HUES48 (cell line): ENCODE results near the gene ZNF710.
A peak's percentile ranks its signal among the peaks of the same experiment; 100 is the strongest.
"Not testable (repeated sequence)": the region's sequence is repeated elsewhere in the genome, so short reads cannot be mapped to it uniquely, and the experiment has no call there.

Source experiments
- H3K27ac ChIP-seq: one replicate; pipeline ENCODE4 v1.7.0; 2013; ENCODE audit warnings: low read depth, low read length, inconsistent platforms
- H3K27me3 ChIP-seq: 2 replicates; pipeline ENCODE4 v1.6.1; 2013; ENCODE audit warnings: mild to moderate bottlenecking, low read length; ENCODE audit not compliant: control insufficient read depth, insufficient read depth
- H3K36me3 ChIP-seq: 2 replicates; pipeline ENCODE4 v1.6.1; 2013; ENCODE audit warnings: low read length; ENCODE audit not compliant: control insufficient read depth, insufficient read depth
- H3K4me1 ChIP-seq: 2 replicates; pipeline ENCODE4 v1.6.1; 2013; ENCODE audit warnings: mild to moderate bottlenecking, low read length; ENCODE audit not compliant: control insufficient read depth, insufficient read depth
- H3K4me3 ChIP-seq: 2 replicates; pipeline ENCODE4 v1.5.1; 2013; ENCODE audit warnings: mild to moderate bottlenecking, low read depth, low read length
- H3K9ac ChIP-seq: 2 replicates; pipeline ENCODE4 v1.6.1; 2013; ENCODE audit warnings: mild to moderate bottlenecking, low read depth, low read length, moderate library complexity
- H3K9me3 ChIP-seq: 2 replicates; pipeline ENCODE4 v1.6.1; 2013; ENCODE audit warnings: low read length; ENCODE audit not compliant: control insufficient read depth, insufficient read depth

The ZNF710 gene

DNA sequence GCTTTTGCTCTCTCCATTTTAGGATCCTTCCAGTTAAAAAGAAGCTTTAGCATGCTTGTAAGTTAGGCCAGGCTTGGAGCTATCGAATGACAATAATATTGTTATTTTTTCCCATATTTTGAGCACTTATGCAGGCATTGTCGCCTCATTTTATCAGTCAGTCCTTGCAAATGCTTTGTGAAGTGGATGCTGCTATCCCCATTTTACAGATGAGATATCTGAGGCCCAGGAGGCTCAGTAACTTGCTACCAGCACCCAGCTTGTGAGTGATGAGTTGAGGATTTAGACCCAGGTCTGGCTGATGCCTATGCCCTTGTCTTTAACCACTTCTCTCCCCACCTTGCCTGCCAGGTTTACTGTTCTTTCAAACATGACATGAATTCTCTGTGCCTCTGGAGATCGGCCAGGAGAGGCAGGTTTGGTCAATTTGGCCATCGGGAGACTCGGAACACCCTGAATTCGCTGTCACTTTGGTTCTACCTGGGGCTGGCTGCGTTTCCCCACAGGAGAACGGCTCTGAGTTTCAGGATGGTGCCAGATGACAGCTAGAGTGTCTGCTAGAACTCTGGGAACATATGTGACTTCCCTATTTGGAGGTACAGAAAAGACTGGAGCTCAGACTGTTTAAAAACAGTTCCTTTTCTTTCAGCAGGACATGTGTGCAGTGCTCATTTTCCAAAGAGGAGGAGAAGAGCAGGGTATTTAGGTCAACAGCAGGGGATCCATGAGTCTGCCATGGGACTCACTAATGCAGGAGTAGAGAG, 25.5 kb upstream of the ZNF710 start:
- no peak overlapping the region for H3K9ac ChIP-seq

DNA sequence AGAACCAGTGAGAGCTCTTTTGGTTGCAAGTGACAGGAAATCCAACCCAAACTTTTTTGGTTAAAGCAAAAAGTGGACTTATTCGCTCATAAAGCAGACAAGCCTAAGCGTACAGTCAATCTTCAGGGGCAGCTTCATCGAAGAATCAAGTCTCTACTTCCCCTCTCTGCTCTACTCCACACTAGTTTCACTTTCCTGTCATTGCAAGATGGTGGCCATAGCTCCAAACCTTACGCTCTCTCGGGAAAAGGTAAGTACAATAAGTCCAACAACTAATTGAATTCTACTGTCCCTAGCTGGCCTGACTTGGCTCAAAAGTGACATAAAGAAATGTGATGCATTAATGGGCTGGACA, 24.9 kb upstream of the ZNF710 start:
- no peak overlapping the region for H3K9ac ChIP-seq
- H3K9me3 ChIP-seq: peaks cover 6% of the 10 kb centered on the region; the same call in 1 of the 2 replicates
- no peak overlapping the region for H3K4me3 ChIP-seq
- peaks cover 17% of the 10 kb centered on the region for H3K27me3 ChIP-seq
- no peaks in the 10 kb centered on the region for H3K4me1 ChIP-seq
- H3K27ac ChIP-seq: no peak overlapping the region
- no peaks in the 10 kb centered on the region for H3K36me3 ChIP-seq

More for the DNA sequence above, 25.5 kb upstream of the ZNF710 start:
- H3K36me3 ChIP-seq: no peaks in the 10 kb centered on the region
- H3K4me3 ChIP-seq: no peak overlapping the region
- peaks cover 6% of the 10 kb centered on the region; the same call in 1 of the 2 replicates for H3K9me3 ChIP-seq
- H3K27ac ChIP-seq: no peak overlapping the region
- no peaks in the 10 kb centered on the region for H3K4me1 ChIP-seq
- H3K27me3 ChIP-seq: peaks cover 11% of the 10 kb centered on the region

DNA sequence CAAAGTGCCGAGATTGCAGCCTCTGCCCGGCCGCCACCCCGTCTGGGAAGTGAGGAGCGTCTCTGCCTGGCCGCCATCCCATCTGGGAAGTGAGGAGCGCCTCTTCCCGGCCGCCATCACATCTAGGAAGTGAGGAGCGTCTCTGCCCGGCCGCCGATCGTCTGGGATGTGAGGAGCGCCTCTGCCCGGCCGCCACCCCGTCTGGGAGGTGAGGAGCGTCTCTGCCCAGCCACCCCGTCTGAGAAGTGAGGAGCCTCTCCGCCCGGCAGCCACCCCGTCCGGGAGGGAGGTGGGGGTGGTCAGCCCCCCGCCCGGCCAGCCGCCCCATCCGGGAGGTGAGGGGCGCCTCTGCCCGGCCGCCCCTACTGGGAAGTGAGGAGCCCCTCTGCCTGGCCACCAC, 23.3 kb upstream of the ZNF710 start:
- not testable (repeated sequence) for H3K36me3 ChIP-seq, H3K9ac ChIP-seq, H3K4me3 ChIP-seq, H3K27ac ChIP-seq, H3K9me3 ChIP-seq
- Histone ChIP-seq H3K27me3 (peaks cover 28% of the 10 kb centered on the region), H3K4me1 (peaks cover 12% of the 10 kb centered on the region)

DNA sequence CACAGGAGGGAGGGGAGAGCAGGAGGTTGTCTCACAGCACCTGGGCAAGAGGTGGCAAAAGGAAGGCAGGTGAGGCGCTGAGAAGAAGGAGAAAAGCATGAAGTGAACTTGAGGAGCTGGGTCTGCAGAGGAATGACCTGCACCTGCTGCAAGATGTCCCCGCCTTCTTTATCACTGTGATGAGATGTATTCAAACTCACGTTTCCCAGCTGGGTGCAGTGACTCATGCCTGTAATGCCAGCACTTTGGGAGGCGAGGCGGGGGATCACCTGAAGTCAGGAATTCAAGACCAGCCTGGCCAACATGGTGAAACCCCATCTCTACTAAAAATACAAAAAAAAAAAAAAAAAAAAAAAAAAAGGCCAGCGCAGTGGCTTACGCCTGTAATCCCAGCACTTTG, 22.2 kb upstream of the ZNF710 start:
- Histone ChIP-seq H3K27ac (no peak overlapping the region), H3K27me3 (peaks cover 39% of the 10 kb centered on the region), H3K4me3 (no peak overlapping the region), H3K9me3 (peaks cover 6% of the 10 kb centered on the region; the same call in 1 of the 2 replicates), H3K4me1 (peaks cover 13% of the 10 kb centered on the region), H3K9ac (no peak overlapping the region), H3K36me3 (no peaks in the 10 kb centered on the region)

DNA sequence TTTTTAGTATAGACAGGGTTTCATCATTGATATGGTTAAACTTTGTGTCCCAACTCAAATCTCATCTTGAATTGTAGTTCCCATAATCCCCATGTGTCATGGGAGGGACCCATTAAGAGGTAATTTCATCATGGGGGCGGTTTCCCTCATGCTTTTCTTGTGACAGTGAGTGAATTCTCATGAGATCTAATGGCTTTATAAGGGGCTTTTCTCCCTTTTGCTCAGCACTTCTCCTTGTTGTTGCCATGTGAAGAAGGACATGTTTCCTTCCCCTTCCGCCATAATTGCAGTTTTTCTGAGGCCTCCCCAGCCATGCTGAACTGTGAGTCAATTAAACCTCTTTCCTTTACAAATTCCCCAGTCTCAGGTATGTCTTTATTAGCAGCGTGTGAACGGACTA, 20.2 kb upstream of the ZNF710 start:
- Histone ChIP-seq H3K9me3 (peaks cover 6% of the 10 kb centered on the region; the same call in 1 of the 2 replicates), H3K27me3 (peaks cover 45% of the 10 kb centered on the region), H3K4me1 (peaks cover 13% of the 10 kb centered on the region), H3K9ac (no peak overlapping the region), H3K27ac (no peak overlapping the region), H3K36me3 (no peaks in the 10 kb centered on the region), H3K4me3 (no peak overlapping the region)

DNA sequence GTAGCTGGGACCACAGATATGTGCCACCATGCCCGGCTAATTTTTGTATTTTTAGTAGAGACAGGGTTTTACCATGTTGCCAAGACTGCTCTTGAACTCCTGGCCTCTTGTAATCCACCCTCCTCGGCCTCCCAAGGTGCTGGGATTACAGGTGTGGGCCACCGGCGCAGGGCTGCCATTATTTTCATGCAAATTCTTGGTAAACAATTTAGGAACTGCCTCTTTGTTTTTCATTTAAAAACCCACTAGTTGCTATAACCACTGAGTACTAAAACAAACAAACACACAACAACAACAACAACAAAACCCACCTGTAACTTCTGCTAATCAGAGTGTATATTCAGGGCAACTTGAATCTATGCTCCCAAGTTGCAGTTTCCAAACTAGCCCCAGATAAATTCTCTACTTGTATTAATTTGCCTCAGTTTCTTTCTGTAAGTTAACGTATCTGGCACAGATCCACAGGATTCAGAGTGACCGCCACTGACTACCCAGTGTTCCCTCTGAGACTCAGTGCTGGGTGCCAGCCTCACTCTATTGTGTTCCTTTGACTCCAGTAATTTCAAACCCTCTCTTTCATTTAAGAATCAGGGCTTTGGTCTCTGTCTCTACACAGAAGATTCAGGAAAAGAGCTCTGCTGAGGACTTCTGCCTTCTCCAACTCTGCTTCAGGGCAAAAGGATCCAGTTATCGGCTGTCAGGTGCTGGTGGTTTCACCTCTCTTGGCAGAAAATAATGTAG, 18.6 kb upstream of the ZNF710 start:
- H3K9me3 ChIP-seq: peaks cover 3% of the 10 kb centered on the region; the same call in 1 of the 2 replicates

DNA sequence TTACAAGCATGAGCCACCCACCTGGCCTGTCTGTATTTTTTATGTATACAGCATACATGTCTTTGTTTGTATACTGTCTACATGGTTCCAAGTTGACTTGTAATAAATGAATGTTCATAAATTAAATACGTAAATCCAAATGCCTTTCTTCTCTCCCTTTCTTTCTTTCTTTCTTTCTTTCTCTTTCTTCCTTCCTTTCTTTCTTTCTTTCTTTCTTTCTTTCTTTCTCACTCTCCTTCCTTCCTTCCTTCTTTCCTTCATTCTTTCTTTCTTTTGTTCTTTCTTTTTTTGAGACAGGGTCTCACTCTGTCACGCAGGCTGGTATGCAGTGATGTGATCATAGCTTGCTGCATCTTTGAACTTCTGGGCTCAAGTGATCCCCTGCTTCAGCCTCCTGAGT, 17.1 kb upstream of the ZNF710 start:
- Histone ChIP-seq H3K4me3 (no peak overlapping the region), H3K27me3 (peaks cover 45% of the 10 kb centered on the region)

More for the DNA sequence above, 18.6 kb upstream of the ZNF710 start:
- H3K4me1 ChIP-seq: peaks cover 13% of the 10 kb centered on the region
- H3K27ac ChIP-seq: peak overlapping the region; percentile 65
- H3K4me3 ChIP-seq: no peak overlapping the region; the same call in 1 of the 2 replicates
- no peak overlapping the region for H3K9ac ChIP-seq
- peaks cover 45% of the 10 kb centered on the region for H3K27me3 ChIP-seq
- H3K36me3 ChIP-seq: no peaks in the 10 kb centered on the region

DNA sequence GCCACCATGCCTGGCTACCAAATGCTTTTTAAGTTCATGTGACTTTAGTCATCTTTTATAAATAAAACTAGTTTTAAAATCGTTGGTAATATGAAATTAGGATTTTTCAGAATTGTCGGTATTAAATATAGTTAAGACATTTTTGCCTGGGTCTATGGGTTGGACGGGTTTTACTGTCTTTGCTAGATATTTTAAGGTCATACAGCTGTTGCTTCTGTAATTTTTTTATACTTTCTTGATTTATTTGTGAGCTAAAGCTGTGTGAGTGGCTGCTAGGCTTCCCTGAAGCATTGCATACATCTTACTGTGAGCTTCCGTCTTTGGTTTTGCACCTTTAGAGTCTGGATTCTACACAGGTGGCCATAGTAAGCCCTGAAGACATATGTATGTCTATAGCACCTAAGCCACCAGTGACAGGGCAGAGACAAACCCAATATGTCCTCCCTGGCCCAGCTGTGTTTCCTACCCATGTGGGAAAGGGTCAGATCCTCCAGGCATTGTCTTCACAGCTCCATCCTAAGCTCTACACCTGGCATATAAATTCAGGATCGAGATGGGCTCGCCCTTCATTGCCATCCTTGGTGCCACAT, 16.6 kb upstream of the ZNF710 start:
- no peak overlapping the region for H3K4me3 ChIP-seq

More for the DNA sequence above, 17.1 kb upstream of the ZNF710 start:
- no peak overlapping the region for H3K27ac ChIP-seq
- no peaks in the 10 kb centered on the region; the same call in 1 of the 2 replicates for H3K9me3 ChIP-seq
- H3K9ac ChIP-seq: no peak overlapping the region
- no peaks in the 10 kb centered on the region for H3K36me3 ChIP-seq
- peaks cover 13% of the 10 kb centered on the region for H3K4me1 ChIP-seq

DNA sequence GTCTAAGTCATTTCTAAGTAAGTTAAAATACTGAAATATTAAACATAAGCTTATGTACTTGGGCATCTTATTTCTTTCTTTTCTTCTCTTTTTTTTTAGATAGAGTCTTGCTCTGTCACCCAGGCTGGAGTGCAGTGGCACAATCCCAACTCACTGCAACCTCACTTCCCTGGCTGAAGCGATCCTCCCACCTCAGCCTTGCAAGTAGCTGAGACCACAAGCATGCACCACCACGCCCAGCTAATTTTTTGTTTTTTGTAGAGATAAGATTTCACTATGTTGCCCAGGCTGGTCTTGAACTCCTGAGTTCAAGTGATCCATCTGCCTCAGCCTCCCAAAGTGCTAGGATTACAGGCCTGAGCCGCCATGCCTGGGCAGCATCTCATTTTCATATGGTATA, 16.0 kb upstream of the ZNF710 start:
- H3K4me3 ChIP-seq: no peak overlapping the region
- no peak overlapping the region for H3K9ac ChIP-seq
- no peak overlapping the region for H3K27ac ChIP-seq
- no peaks in the 10 kb centered on the region for H3K36me3 ChIP-seq
- H3K9me3 ChIP-seq: no peaks in the 10 kb centered on the region; the same call in 1 of the 2 replicates
- H3K4me1 ChIP-seq: peaks cover 13% of the 10 kb centered on the region
- H3K27me3 ChIP-seq: peaks cover 42% of the 10 kb centered on the region

More for the DNA sequence above, 16.6 kb upstream of the ZNF710 start:
- Histone ChIP-seq H3K27me3 (peaks cover 45% of the 10 kb centered on the region), H3K4me1 (peaks cover 13% of the 10 kb centered on the region), H3K27ac (no peak overlapping the region), H3K36me3 (no peaks in the 10 kb centered on the region), H3K9me3 (no peaks in the 10 kb centered on the region; the same call in 1 of the 2 replicates), H3K9ac (no peak overlapping the region)

DNA sequence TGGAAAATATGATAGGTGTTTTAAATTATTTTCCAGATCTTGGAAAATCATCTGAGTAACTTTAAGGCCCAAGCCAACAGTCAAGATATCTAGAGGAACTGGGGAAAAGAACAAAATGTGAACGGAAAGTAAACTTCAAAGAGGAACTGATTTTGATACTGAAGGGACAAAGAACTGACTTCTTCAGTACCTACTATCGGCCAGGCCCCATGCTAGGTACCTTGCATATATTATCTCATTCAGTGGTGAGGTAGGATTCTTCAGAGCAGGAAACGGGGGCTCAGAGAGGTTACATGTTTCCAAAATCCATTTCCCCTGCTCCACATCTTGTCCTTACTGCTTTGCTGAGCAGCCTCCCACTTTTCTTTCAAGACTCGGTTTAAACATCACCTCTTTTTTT, 9.8 kb upstream of the ZNF710 start:
- Histone ChIP-seq H3K9ac (no peak overlapping the region), H3K9me3 (no peaks in the 10 kb centered on the region), H3K36me3 (no peaks in the 10 kb centered on the region), H3K4me3 (no peak overlapping the region), H3K27ac (no peak overlapping the region), H3K27me3 (no peaks in the 10 kb centered on the region), H3K4me1 (no peaks in the 10 kb centered on the region)

DNA sequence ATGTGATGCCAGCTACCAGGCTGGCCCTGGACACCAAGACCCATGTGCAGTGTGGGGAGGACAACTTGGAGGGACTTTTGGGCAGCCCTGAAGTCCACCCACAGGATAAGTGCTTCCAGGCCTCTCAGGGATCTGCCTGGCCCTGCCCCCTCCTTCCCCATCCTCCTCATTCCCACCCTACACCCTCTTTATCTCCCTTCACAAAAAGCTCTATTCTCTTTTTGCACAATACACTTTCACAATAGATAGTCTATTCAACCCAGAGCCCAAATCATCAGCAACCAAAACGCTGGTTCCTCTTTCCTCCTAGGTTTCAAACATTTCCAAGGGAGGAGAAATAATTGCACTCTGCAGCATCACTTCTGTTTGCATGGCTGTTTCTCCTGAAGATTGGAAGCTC, 7.8 kb upstream of the ZNF710 start:
- H3K4me3 ChIP-seq: no peak overlapping the region
- H3K4me1 ChIP-seq: no peaks in the 10 kb centered on the region
- H3K27me3 ChIP-seq: no peaks in the 10 kb centered on the region
- H3K27ac ChIP-seq: no peak overlapping the region
- H3K9ac ChIP-seq: no peak overlapping the region
- H3K9me3 ChIP-seq: no peaks in the 10 kb centered on the region
- H3K36me3 ChIP-seq: no peaks in the 10 kb centered on the region
